Duodenal mucosa (tissue), 2 donors: ENCODE data around the gene GTF3A.

Experiments
- H3K27ac ChIP-seq: one replicate; pipeline ENCODE4 v1.7.0; 2013; ENCODE audit warnings: low read depth, low read length
- H3K27me3 ChIP-seq, 2 donors: one replicate each; pipeline ENCODE4 v1.7.0; 2013; ENCODE audit warnings: low read length in 2 of 2, control low read depth in 1 of 2; ENCODE audit not compliant: insufficient read depth in 2 of 2, control insufficient read depth in 1 of 2
- H3K36me3 ChIP-seq, 2 donors: one replicate each; pipeline ENCODE4 v1.7.0; 2013; ENCODE audit warnings: low read length in 2 of 2, control low read depth in 1 of 2; ENCODE audit not compliant: insufficient read depth in 2 of 2, control insufficient read depth in 1 of 2
- H3K4me1 ChIP-seq, 2 donors: one replicate each; pipeline ENCODE4 v1.7.0; 2013; ENCODE audit warnings: low read length in 2 of 2, control low read depth in 1 of 2; ENCODE audit not compliant: insufficient read depth in 2 of 2, control insufficient read depth in 1 of 2
- H3K4me3 ChIP-seq, 2 donors: one replicate each; pipeline ENCODE4 v1.7.0; 2013; ENCODE audit warnings: low read length in 2 of 2, low read depth in 1 of 2
- H3K9ac ChIP-seq, 2 donors: one replicate each; pipeline ENCODE4 v1.7.0; 2013; ENCODE audit warnings: low read length in 2 of 2, low read depth in 1 of 2
- H3K9me3 ChIP-seq, 2 donors: one replicate each; pipeline ENCODE4 v1.7.0; 2013; ENCODE audit warnings: low read length in 2 of 2, control low read depth in 1 of 2; ENCODE audit not compliant: control insufficient read depth in 1 of 2

The GTF3A gene

GRCh38 chr13:27404680-27405079, 19.7 kb upstream of the GTF3A start:
- Histone ChIP-seq H3K27me3 (peaks cover 0 to 5% of the 10 kb centered on the region in 2 donors), H3K9me3 (no peaks in the 10 kb centered on the region), H3K4me3 (peak overlapping the region; percentile 37 to 44), H3K4me1 (peaks cover 45 to 57% of the 10 kb centered on the region in 2 donors), H3K27ac (peak overlapping the region; percentile 23), H3K9ac (peak overlapping the region in 1 of 2 donors; percentile 15), H3K36me3 (no peaks in the 10 kb centered on the region)

GRCh38 chr13:27405546-27406134, 18.8 kb upstream of the GTF3A start:
- Histone ChIP-seq H3K9me3 (no peaks in the 10 kb centered on the region), H3K4me1 (peaks cover 45 to 56% of the 10 kb centered on the region in 2 donors), H3K4me3 (no peak overlapping the region), H3K9ac (no peak overlapping the region), H3K27ac (no peak overlapping the region), H3K27me3 (peaks cover 0 to 5% of the 10 kb centered on the region in 2 donors), H3K36me3 (no peaks in the 10 kb centered on the region)

GRCh38 chr13:27406178-27406939, 18.1 kb upstream of the GTF3A start:
- Histone ChIP-seq H3K36me3 (no peaks in the 10 kb centered on the region), H3K27ac (no peak overlapping the region), H3K4me3 (no peak overlapping the region), H3K9ac (no peak overlapping the region), H3K27me3 (peaks cover 0 to 5% of the 10 kb centered on the region in 2 donors), H3K4me1 (peaks cover 43 to 49% of the 10 kb centered on the region in 2 donors), H3K9me3 (no peaks in the 10 kb centered on the region)

GRCh38 chr13:27408074-27408473, 16.3 kb upstream of the GTF3A start:
- H3K4me1 ChIP-seq: peaks cover 34 to 36% of the 10 kb centered on the region in 2 donors
- H3K4me3 ChIP-seq: no peak overlapping the region
- no peak overlapping the region for H3K27ac ChIP-seq
- peaks cover 3 to 5% of the 10 kb centered on the region in 2 donors for H3K27me3 ChIP-seq
- H3K9ac ChIP-seq: no peak overlapping the region
- no peaks in the 10 kb centered on the region for H3K9me3 ChIP-seq
- H3K36me3 ChIP-seq: no peaks in the 10 kb centered on the region

- no peak overlapping the region for H3K27ac ChIP-seq
Measured at GRCh38 chr13:27409013-27409412, 15.4 kb upstream of the GTF3A start.

GRCh38 chr13:27411341-27411740, 13.1 kb upstream of the GTF3A start:
- Histone ChIP-seq H3K4me1 (peaks cover 2 to 4% of the 10 kb centered on the region in 2 donors), H3K27ac (no peak overlapping the region), H3K36me3 (no peaks in the 10 kb centered on the region), H3K27me3 (peaks cover 5 to 7% of the 10 kb centered on the region in 2 donors), H3K4me3 (no peak overlapping the region), H3K9ac (no peak overlapping the region), H3K9me3 (no peaks in the 10 kb centered on the region)

More at GRCh38 chr13:27409013-27409412, 15.4 kb upstream of the GTF3A start:
- H3K4me1 ChIP-seq: peaks cover 25 to 27% of the 10 kb centered on the region in 2 donors
- no peak overlapping the region for H3K4me3 ChIP-seq
- no peaks in the 10 kb centered on the region for H3K9me3 ChIP-seq
- H3K27me3 ChIP-seq: peaks cover 3 to 5% of the 10 kb centered on the region in 2 donors
- H3K36me3 ChIP-seq: no peaks in the 10 kb centered on the region
- H3K9ac ChIP-seq: no peak overlapping the region

- H3K9me3 ChIP-seq: no peaks in the 10 kb centered on the region
- peaks cover 0 to 8% of the 10 kb centered on the region in 2 donors for H3K27me3 ChIP-seq
- H3K4me1 ChIP-seq: no peaks in the 10 kb centered on the region
- H3K27ac ChIP-seq: no peak overlapping the region
- no peak overlapping the region for H3K9ac ChIP-seq
- no peak overlapping the region for H3K4me3 ChIP-seq
- no peaks in the 10 kb centered on the region for H3K36me3 ChIP-seq
Measured at GRCh38 chr13:27415116-27415515, 9.3 kb upstream of the GTF3A start.

GRCh38 chr13:27419328-27419727, 5.1 kb upstream of the GTF3A start:
- no peak overlapping the region for H3K27ac ChIP-seq
- H3K36me3 ChIP-seq: no peaks in the 10 kb centered on the region
- H3K4me1 ChIP-seq: peaks cover 0 to 6% of the 10 kb centered on the region in 2 donors
- no peaks in the 10 kb centered on the region for H3K9me3 ChIP-seq
- H3K27me3 ChIP-seq: peaks cover 0 to 5% of the 10 kb centered on the region in 2 donors
- no peak overlapping the region for H3K9ac ChIP-seq
- no peak overlapping the region for H3K4me3 ChIP-seq

GRCh38 chr13:27421101-27421871, 3.1 kb upstream of the GTF3A start:
- no peaks in the 10 kb centered on the region for H3K36me3 ChIP-seq
- H3K9me3 ChIP-seq: no peaks in the 10 kb centered on the region

GRCh38 chr13:27423333-27423732, 1.1 kb upstream of the GTF3A start:
- Histone ChIP-seq H3K4me3 (no peak overlapping the region), H3K9me3 (no peaks in the 10 kb centered on the region), H3K4me1 (peaks cover 35 to 36% of the 10 kb centered on the region in 2 donors), H3K27ac (no peak overlapping the region), H3K27me3 (no peaks in the 10 kb centered on the region), H3K36me3 (peaks cover 4 to 7% of the 10 kb centered on the region in 2 donors), H3K9ac (peak overlapping the region in 1 of 2 donors; percentile 78)

More at GRCh38 chr13:27421101-27421871, 3.1 kb upstream of the GTF3A start:
- H3K27me3 ChIP-seq: peaks cover 0 to 2% of the 10 kb centered on the region in 2 donors
- no peak overlapping the region for H3K27ac ChIP-seq
- H3K9ac ChIP-seq: no peak overlapping the region
- H3K4me1 ChIP-seq: peaks cover 18 to 20% of the 10 kb centered on the region in 2 donors
- H3K4me3 ChIP-seq: no peak overlapping the region
